Vagina (tissue), 2 donors: ENCODE data around the gene DHX58.

Experiments used
- POLR2AphosphoS5 ChIP-seq, 2 donors: sonication (generic); formaldehyde crosslinking; IDR thresholded peaks; one replicate each; pipeline ENCODE4 v1.9.0; 2017; ENCODE audit warnings: antibody characterized with exemption in 2 of 2, mild to moderate bottlenecking in 2 of 2, low read depth in 1 of 2; ENCODE audit not compliant: insufficient read depth in 1 of 2
- TF ChIP-seq, protein P1 (sequence below), 3 experiments: fragments of 450-650 bp in 2 of 3; fragments of 200-600 bp in 1 of 3; sonication (generic) in 1 of 3; IDR thresholded peaks; one replicate each; pipeline ENCODE4 v1.5.1; 2017 to 2019; ENCODE audit warnings: antibody characterized with exemption in 3 of 3, mild to moderate bottlenecking in 2 of 3, moderate library complexity in 2 of 3

DNA sequence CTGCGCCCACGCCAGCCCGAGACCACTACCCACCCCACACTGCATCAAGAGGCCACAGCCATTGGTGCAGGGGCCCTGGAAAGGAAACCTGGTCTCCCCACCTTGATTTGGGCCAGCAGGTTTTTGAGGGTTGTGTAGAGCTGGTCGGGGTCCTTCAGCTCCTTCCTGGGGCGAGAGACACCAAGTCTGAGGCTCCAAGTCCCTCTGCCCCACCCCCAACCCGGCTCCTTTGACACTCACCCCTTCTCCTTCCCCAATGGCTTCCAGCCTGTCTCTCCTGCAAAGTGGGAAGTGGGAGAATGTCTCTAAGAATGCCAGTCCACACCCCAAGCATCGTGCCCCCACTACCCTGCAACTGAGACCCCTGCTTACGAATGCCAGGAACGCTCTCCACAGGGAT, 1.6 kb upstream of the DHX58 start:
- TF ChIP-seq, protein P1, sequence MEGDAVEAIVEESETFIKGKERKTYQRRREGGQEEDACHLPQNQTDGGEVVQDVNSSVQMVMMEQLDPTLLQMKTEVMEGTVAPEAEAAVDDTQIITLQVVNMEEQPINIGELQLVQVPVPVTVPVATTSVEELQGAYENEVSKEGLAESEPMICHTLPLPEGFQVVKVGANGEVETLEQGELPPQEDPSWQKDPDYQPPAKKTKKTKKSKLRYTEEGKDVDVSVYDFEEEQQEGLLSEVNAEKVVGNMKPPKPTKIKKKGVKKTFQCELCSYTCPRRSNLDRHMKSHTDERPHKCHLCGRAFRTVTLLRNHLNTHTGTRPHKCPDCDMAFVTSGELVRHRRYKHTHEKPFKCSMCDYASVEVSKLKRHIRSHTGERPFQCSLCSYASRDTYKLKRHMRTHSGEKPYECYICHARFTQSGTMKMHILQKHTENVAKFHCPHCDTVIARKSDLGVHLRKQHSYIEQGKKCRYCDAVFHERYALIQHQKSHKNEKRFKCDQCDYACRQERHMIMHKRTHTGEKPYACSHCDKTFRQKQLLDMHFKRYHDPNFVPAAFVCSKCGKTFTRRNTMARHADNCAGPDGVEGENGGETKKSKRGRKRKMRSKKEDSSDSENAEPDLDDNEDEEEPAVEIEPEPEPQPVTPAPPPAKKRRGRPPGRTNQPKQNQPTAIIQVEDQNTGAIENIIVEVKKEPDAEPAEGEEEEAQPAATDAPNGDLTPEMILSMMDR (IDR thresholded peaks at IDR 0.05), result no peak
- TF ChIP-seq POLR2AphosphoS5 (IDR thresholded peaks at IDR 0.05; ENCODE audit: insufficient read depth in 1 of 2, low read depth in 1 of 2), result no peak
